HCT116 (cell line): ENCODE results near the gene TNS3. TPM values are rescaled to one million over a fixed set of nuclear protein-coding genes. Genes with fewer than 3 reads are reported as not detected.
A peak's percentile ranks its signal among the peaks of the same experiment; 100 is the strongest.

ENCODE experiments used
- ATAC-seq: fragments of 200-7000 bp; cut with Tn5 transposase; 2 replicates; pipeline ENCODE4 v1.9.1; 2020; ENCODE audit warnings: mild to moderate bottlenecking, moderate library complexity
- BruUV-seq: library from RNA; stranded (reverse); fragments of 400-500 nt; replicated peaks from 2 replicates; lab custom pipeline; 2021; lab: Mats Ljungman, UMichigan
- CTCF ChIA-PET: fragments of 300-600 bp; sonication (Branson Sonifier 250); formaldehyde crosslinking; loops from one replicate; lab custom pipeline; 2021; ENCODE audit warnings: antibody characterized with exemption; lab: Charles Lee
- POLR2A ChIA-PET: fragments of 300-600, 350-600 bp; sonication (Branson Sonifier 250); formaldehyde crosslinking; loops from one replicate; lab custom pipeline; 2021; ENCODE audit warnings: antibody characterized with exemption; lab: Charles Lee
- RAD21 ChIA-PET, 2 experiments: fragments of 300-600 bp; sonication (Branson Sonifier 250); formaldehyde crosslinking; loops; one replicate each; lab custom pipeline; 2023; ENCODE audit warnings: low total read pairs in 2 of 2; ENCODE audit not compliant: uncharacterized antibody in 2 of 2, unreplicated experiment in 2 of 2, low non-redundant PET in 1 of 2; lab: Charles Lee
- DNase-seq: peaks from one replicate; pipeline ENCODE4 v3.0.0-alpha.2; 2010; ENCODE audit warnings: low read depth, low spot score
- H2AFZ ChIP-seq: fragments of 200-600 bp; shearing (Covaris generic), sonication (generic); 2 replicates; pipeline ENCODE4 v1.6.1; 2017; ENCODE audit warnings: low read depth, mixed run types, mixed read lengths, antibody characterized with exemption, low read length; ENCODE audit not compliant: poor library complexity, severe bottlenecking
- H3K27ac ChIP-seq: 2 replicates; pipeline ENCODE4 v1.5.1; 2012; ENCODE audit warnings: low read depth, low read length
- H3K27me3 ChIP-seq: fragments of 200-600 bp; sonication (generic); 2 replicates; pipeline ENCODE4 v1.6.1; 2016; ENCODE audit warnings: mixed run types, low read length, mixed read lengths; ENCODE audit not compliant: insufficient read depth
- H3K36me3 ChIP-seq, 2 experiments: fragments of 200-500 bp in 1 of 2; fragments of 200-600 bp in 1 of 2; sonication (Bioruptor generic) in 1 of 2; sonication (generic) in 1 of 2; 2 replicates each; pipeline versions ENCODE4 v1.5.1 to v1.6.1; 2014 to 2016; ENCODE audit warnings: low read length in 2 of 2, inconsistent platforms in 1 of 2, mixed read lengths in 1 of 2, mixed run types in 1 of 2; ENCODE audit not compliant: insufficient read depth in 2 of 2, control insufficient read depth in 1 of 2
- H3K4me1 ChIP-seq, 2 experiments: fragments of 200-600 bp in 1 of 2; sonication (generic) in 1 of 2; 2 replicates each; pipeline versions ENCODE4 v1.5.1 to v1.6.1; 2012 to 2017; ENCODE audit warnings: low read length in 2 of 2, inconsistent platforms in 1 of 2, mild to moderate bottlenecking in 1 of 2, mixed read lengths in 1 of 2, mixed run types in 1 of 2, moderate library complexity in 1 of 2; ENCODE audit not compliant: insufficient read depth in 2 of 2, control insufficient read depth in 1 of 2
- H3K4me2 ChIP-seq: fragments of 200-600 bp; sonication (generic); 2 replicates; pipeline ENCODE4 v1.6.1; 2017; ENCODE audit warnings: mixed run types, low read length, mixed read lengths
- H3K4me3 ChIP-seq, 2 experiments: fragments of 200-600 bp in 1 of 2; sonication (generic) in 1 of 2; replicated peaks in 1 of 2; 2 replicates each; pipeline ENCODE4 v1.5.1; 2011 to 2016; ENCODE audit warnings: low read length in 2 of 2, control low read depth in 1 of 2, low read depth in 1 of 2, mild to moderate bottlenecking in 1 of 2, mixed read lengths in 1 of 2, mixed run types in 1 of 2
- H3K79me2 ChIP-seq: fragments of 200-600 bp; sonication (generic); 2 replicates; pipeline ENCODE4 v1.6.1; 2017; ENCODE audit warnings: mild to moderate bottlenecking, mixed run types, low read length, moderate library complexity, mixed read lengths; ENCODE audit not compliant: insufficient read depth
- H3K9ac ChIP-seq: fragments of 200-600 bp; sonication (generic); 2 replicates; pipeline ENCODE4 v1.6.1; 2016; ENCODE audit warnings: low read length, mixed read lengths
- H3K9me2 ChIP-seq: fragments of 200-600 bp; sonication (generic), shearing (Covaris generic); 2 replicates; pipeline ENCODE4 v1.6.1; 2017; ENCODE audit warnings: mixed run types, mild to moderate bottlenecking, moderate library complexity; ENCODE audit not compliant: insufficient read depth
- H3K9me3 ChIP-seq, 2 experiments: fragments of 200-500 bp in 1 of 2; fragments of 200-600 bp in 1 of 2; sonication (Bioruptor generic) in 1 of 2; sonication (generic) in 1 of 2; 2 replicates each; pipeline ENCODE4 v1.6.1; 2014 to 2017; ENCODE audit warnings: low read length in 2 of 2, mixed read lengths in 2 of 2, inconsistent platforms in 1 of 2, low read depth in 1 of 2, mild to moderate bottlenecking in 1 of 2, mixed run types in 1 of 2, moderate library complexity in 1 of 2; ENCODE audit not compliant: control insufficient read depth in 1 of 2, insufficient read depth in 1 of 2
- H4K20me1 ChIP-seq: fragments of 200-600 bp; sonication (generic), shearing (Covaris generic); 2 replicates; pipeline ENCODE4 v1.6.1; 2017; ENCODE audit warnings: mixed run types, mild to moderate bottlenecking, moderate library complexity; ENCODE audit not compliant: insufficient read depth
- CTCF ChIP-seq, 3 experiments: fragments of 200-600 bp in 1 of 3; sonication (generic) in 1 of 3; IDR thresholded peaks in 2 of 3; conservative IDR thresholded peaks in 1 of 3; 2 replicates each; pipeline ENCODE4 v1.5.1; 2012 to 2017; ENCODE audit warnings: low read depth in 2 of 3, low read length in 2 of 3, antibody characterized with exemption in 1 of 3, borderline replicate concordance in 1 of 3, control low read depth in 1 of 3, mild to moderate bottlenecking in 1 of 3, mixed read lengths in 1 of 3, mixed run types in 1 of 3, moderate library complexity in 1 of 3; ENCODE audit not compliant: insufficient read depth in 1 of 3
- EGR1 ChIP-seq: IDR thresholded peaks from 2 replicates; pipeline ENCODE4 v1.6.1; 2012; ENCODE audit warnings: low read depth
- JUND ChIP-seq: IDR thresholded peaks from 2 replicates; pipeline ENCODE4 v1.6.1; 2012
- POLR2AphosphoS5 ChIP-seq: IDR thresholded peaks from 2 replicates; pipeline ENCODE4 v1.6.1; 2011; ENCODE audit warnings: mild to moderate bottlenecking, low read depth, low read length, moderate library complexity
- RAD21 ChIP-seq: IDR thresholded peaks from 2 replicates; pipeline ENCODE4 v1.6.1; 2012; ENCODE audit warnings: low read depth, mild to moderate bottlenecking
- TCF7L2 ChIP-seq: IDR thresholded peaks from 2 replicates; pipeline ENCODE4 v1.7.0; 2011; ENCODE audit warnings: borderline replicate concordance, inconsistent platforms; ENCODE audit not compliant: insufficient read depth, insufficient read length; ENCODE audit errors: extremely low read depth
- YY1 ChIP-seq: IDR thresholded peaks from 2 replicates; pipeline ENCODE4 v1.6.1; 2011; ENCODE audit warnings: low read length, low read depth, moderate library complexity, mild to moderate bottlenecking; ENCODE audit not compliant: insufficient replicate concordance; ENCODE audit errors: extremely low read depth
- ZFX ChIP-seq: fragments of 450-650 bp; IDR thresholded peaks from 2 replicates; pipeline ENCODE4 v1.6.1; 2017
- intact Hi-C: fragments of 100-400 bp; cut with micrococcal nuclease; formaldehyde crosslinking; loops from 2 replicates; pipeline ENCODE4 v1.10.0; 2022
- total RNA-seq: library from RNA; stranded (reverse); gene quantifications from one replicate; pipeline ENCODE4 v1.2.1, GENCODE V29; 2021; ENCODE audit not compliant: unreplicated experiment
- TF ChIP-seq, protein P1 (sequence below): IDR thresholded peaks from 2 replicates; pipeline ENCODE4 v1.6.1; 2012
- TF ChIP-seq, protein P2 (sequence below): IDR thresholded peaks from 2 replicates; pipeline ENCODE4 v1.6.1; 2012

The TNS3 gene
- total RNA-seq, 1 experiment from 2014 or later, result 9.1 TPM

- intact Hi-C loops, result loop anchor here (2.0 kb wide), 1 partner anchor 1332 kb away; no protein-coding TSS in a partner anchor
- H3K27me3 ChIP-seq, result no peaks in the 10 kb centered on the region
- POLR2A ChIA-PET, result no interaction called here
- RAD21 ChIA-PET, result interaction anchor here in 1 of 2 experiments (0.6 kb wide), 1 partner anchor 217 kb away, joined by 3 read pairs; no protein-coding TSS in a partner anchor
- no peaks in the 10 kb centered on the region for H4K20me1 ChIP-seq
- H3K79me2 ChIP-seq, result no peaks in the 10 kb centered on the region
- no TSS peak for BruUV-seq
- TF ChIP-seq CTCF (IDR thresholded peaks at IDR 0.05 in 2 of 3, conservative IDR thresholded peaks at IDR 0.05 in 1 of 3; ENCODE audit: borderline replicate concordance in 1 of 3, insufficient read depth in 1 of 3, low read depth in 2 of 3, low read length in 2 of 3), result peak; percentile 67 to 89 (median 75)
- TF ChIP-seq YY1, result no peak
- peak; percentile 64 for TF ChIP-seq RAD21
- TF ChIP-seq ZFX, result peak; percentile 44; the same call in 1 of the 2 replicates
- peak; percentile 25; the same call in 1 of the 2 replicates for TF ChIP-seq POLR2AphosphoS5
- peak; percentile 40; the same call in 1 of the 2 replicates for TF ChIP-seq EGR1
- TF ChIP-seq, protein P1, sequence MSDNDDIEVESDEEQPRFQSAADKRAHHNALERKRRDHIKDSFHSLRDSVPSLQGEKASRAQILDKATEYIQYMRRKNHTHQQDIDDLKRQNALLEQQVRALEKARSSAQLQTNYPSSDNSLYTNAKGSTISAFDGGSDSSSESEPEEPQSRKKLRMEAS, result no peak
- TF ChIP-seq JUND, result no peak
- TF ChIP-seq, protein P2, sequence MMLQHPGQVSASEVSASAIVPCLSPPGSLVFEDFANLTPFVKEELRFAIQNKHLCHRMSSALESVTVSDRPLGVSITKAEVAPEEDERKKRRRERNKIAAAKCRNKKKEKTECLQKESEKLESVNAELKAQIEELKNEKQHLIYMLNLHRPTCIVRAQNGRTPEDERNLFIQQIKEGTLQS, result no peak
- TF ChIP-seq TCF7L2, result peak; percentile 30
- peak; percentile 87 for ATAC-seq
- H2AFZ ChIP-seq, result peak overlapping the region; percentile 90
- peak overlapping the region; percentile 72 for H3K27ac ChIP-seq
- H3K4me1 ChIP-seq, result peaks cover 8 to 18% of the 10 kb centered on the region in 2 experiments
- H3K9me3 ChIP-seq, result no peaks in the 10 kb centered on the region
- no peak for DNase-seq
- no peaks in the 10 kb centered on the region for H3K9me2 ChIP-seq
- H3K9ac ChIP-seq, result peak overlapping the region; percentile 62
- H3K36me3 ChIP-seq, result no peaks in the 10 kb centered on the region
- H3K4me3 ChIP-seq, result peak overlapping the region; percentile 57 to 65
- peak overlapping the region; percentile 96 for H3K4me2 ChIP-seq
- CTCF ChIA-PET, result interaction anchor here (0.8 to 1.8 kb wide), 4 partner anchors 10 to 1337 kb away, joined by 3 to 15 read pairs (median 3); no protein-coding TSS in a partner anchor
Observed at GRCh38 chr7:47254081-47254977, 327.6 kb downstream of the TNS3 start.
